DMS114 treated with DMSO at 0.1 percent for 48 hours (cell line): ENCODE data around the gene VSNL1.
A peak's percentile ranks its signal among the peaks of the same experiment; 100 is the strongest.

Experiments
- DNase-seq: peaks from one replicate; lab custom pipeline; 2025; ENCODE audit not compliant: unreplicated experiment; lab: John Stamatoyannopoulos, UW

The VSNL1 gene

GRCh38 chr2:17643031-17643615 lies 102.6 kb downstream of the VSNL1 start:
- no peak for DNase-seq

- no peak for DNase-seq
These were observed 104.7 kb downstream of the VSNL1 start for GRCh38 chr2:17644997-17645720.

GRCh38 chr2:17646081-17646554 lies 105.6 kb downstream of the VSNL1 start:
- DNase-seq = peak; percentile 38

GRCh38 chr2:17646838-17647701 lies 106.6 kb downstream of the VSNL1 start:
- no peak for DNase-seq

- no peak for DNase-seq
These were observed 108.1 kb downstream of the VSNL1 start for GRCh38 chr2:17648581-17648980.

GRCh38 chr2:17649026-17649425 lies 108.5 kb downstream of the VSNL1 start:
- no peak for DNase-seq

GRCh38 chr2:17652681-17653394 lies 112.3 kb downstream of the VSNL1 start:
- no peak for DNase-seq

GRCh38 chr2:17657759-17658158 lies 117.3 kb downstream of the VSNL1 start:
- no peak for DNase-seq

- DNase-seq = no peak
These were observed 117.9 kb downstream of the VSNL1 start for GRCh38 chr2:17658251-17658843.

GRCh38 chr2:17660219-17660618 lies 119.7 kb downstream of the VSNL1 start:
- DNase-seq = no peak

GRCh38 chr2:17661460-17661859 lies 121.0 kb downstream of the VSNL1 start:
- no peak for DNase-seq

GRCh38 chr2:17662723-17663122 lies 122.2 kb downstream of the VSNL1 start:
- DNase-seq = no peak

GRCh38 chr2:17664534-17664933 lies 124.0 kb downstream of the VSNL1 start:
- DNase-seq = no peak

GRCh38 chr2:17667898-17668297 lies 127.4 kb downstream of the VSNL1 start:
- DNase-seq = no peak

- no peak for DNase-seq
These were observed 132.3 kb downstream of the VSNL1 start for GRCh38 chr2:17672583-17673317.

- no peak for DNase-seq
These were observed 134.3 kb downstream of the VSNL1 start for GRCh38 chr2:17674817-17675216.

- DNase-seq = no peak
These were observed 139.6 kb downstream of the VSNL1 start for GRCh38 chr2:17680119-17680518.

GRCh38 chr2:17682098-17682857 lies 141.8 kb downstream of the VSNL1 start:
- no peak for DNase-seq

GRCh38 chr2:17683981-17684380 lies 143.5 kb downstream of the VSNL1 start:
- no peak for DNase-seq
